ENCODE data around the gene LRRC72.
"Not testable (repeated sequence)": the region's sequence is repeated elsewhere in the genome, so short reads cannot be mapped to it uniquely, and the experiment has no call there.

LRRC72 gene

DNA sequence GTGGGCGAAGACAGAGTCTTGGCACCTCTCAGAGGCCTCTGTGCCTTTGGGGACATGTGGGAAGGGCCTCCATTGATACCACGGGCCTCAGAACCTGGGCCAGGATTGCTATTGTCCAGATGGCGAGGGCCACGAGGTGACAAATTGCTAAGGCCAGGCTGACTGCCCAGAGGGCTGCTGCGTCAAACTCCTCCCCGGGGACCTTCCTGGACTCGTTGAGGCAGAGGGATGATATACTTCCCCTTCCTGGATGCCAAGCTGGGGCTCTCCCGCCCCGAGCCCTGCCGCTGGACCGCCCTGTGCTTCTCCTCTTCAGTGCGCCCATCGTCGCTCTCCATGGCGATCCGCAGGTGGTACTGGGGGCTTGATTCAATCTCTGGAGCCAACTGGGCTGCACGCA, 58.9 kb downstream of the LRRC72 start:
- DNase-seq, result no peak

DNA sequence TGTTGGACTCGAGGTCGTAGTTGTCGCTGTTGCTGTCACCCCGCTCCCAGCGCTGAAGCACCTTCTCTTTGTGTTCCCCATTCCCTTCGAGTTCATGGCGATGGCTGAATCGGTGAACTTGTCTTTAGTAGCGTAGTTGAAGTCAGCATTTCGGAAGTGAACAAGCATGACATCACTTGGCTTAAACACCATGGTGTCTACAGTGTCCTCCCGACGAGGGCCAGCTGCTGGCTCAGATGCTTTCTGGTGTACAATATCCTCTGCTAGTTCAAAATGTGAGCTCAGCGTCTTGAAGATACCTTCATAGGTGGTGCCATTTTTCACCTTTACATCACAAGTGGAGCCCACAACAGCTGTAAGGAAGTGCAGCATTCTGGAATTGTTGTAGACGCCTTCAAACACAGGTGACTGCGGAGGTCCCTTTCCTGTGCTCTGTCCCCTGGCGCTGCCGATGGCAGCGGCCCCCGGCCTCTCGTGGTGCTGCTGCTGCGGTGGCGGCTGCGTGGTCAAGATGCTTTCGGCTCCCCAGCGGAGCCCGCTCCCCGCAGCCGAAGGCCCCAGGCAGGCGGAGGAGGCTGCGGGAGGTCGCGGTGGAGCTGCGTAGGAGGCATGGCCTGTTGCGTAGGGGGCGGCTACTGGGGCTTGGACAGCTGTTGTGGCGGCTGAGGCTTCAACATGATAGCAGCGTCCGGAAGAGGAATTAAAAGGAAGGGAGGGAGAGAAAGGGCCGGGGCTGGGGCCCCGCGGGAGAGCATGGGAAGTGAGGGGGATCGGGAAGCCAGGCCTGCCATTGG, 59.7 kb downstream of the LRRC72 start:
- DNase-seq, result no peak

DNA sequence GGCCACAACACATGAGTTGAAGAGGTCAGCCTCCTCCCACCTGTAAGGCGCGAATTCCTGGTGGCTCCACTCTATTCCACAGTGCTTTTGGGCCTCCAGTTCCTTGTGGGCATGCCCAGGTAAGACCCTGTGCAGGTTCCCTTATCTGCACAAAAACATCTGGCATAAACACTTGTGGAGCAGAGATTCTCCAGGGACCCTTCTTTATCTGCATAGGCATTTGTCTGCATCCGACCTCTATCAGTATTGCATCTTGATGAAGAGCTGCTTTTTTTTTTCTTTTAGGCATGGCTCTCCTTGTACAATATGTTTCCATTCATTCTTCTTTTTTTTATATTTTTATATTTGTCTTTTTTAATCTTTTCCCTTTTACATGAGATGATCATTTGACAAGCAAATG, 60.5 kb downstream of the LRRC72 start:
- no peak for DNase-seq

DNA sequence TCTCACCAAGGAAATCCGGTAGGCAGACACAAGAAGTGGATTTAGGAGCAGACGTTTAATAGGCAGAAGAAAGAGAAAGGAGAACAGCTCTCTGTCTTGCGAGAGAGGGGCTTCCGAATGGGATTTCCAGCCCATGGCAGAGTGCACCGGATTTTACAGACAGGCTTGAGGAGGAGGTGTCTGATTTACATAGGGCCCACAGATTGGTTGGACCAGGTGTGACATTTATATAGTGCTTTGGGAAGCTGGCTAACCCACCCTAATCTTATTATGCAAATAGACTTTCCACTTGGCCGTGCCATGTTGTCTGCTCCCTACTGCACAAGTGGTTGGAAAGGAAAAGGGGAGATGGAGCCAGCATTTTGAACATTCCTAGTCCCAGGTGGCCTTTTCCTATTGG, 61.2 kb downstream of the LRRC72 start:
- DNase-seq, result no peak

DNA sequence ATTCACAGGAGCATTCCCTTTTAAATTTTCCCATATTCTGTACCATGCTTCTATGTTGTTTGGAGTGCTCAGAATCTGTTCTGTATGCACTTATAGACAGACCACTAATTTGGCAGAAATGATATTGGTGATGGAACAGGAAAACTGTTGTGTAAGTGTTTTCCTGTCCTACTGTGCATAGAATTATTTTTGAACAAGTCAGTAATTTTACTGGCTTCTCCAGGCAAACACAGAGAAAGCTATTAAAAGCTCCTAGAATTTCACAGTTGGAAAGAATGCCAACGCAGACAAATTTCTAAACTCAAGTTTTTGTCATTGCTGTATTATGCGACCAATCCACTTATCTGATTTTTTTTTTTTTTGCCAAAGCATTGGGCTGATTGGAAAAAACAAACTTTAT, 63.3 kb downstream of the LRRC72 start:
- DNase-seq, result no peak

DNA sequence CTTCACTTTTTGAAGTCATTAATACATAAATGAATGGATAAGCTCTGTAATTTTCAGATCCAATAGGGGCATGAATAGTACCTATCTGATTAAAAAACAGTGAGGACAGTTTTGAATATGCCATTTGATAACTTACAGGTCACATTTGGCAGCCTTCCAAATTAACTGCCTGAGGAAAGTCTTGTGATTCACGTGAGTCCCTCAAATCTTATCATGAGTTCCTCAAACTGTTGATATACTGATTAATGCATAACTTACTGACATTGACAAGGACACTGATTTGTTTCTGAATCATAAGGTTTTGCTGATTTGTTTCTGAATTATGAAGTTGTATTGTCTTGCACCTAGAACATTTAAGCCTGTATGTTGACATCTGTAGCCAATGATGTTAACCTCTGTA, 63.8 kb downstream of the LRRC72 start:
- DNase-seq, result no peak

DNA sequence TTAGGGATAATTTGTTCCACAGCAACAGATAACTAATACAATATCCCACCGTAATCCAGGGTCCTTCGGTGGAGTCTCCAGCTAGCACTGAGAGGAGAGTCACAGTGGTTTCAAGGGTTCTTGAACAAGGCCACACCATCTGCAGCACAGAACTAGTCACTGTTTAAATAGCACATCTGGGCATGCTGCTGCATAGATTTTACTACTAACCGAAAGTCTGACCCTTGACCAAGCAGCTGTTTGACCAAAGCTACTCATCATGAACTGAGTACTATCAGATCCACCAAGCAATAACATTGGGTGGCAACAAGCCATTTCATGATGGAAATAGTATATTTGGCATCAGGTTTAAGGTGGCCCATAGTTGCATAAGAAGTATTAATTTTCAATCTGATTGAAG, 65.8 kb downstream of the LRRC72 start:
- no peak for DNase-seq

DNA sequence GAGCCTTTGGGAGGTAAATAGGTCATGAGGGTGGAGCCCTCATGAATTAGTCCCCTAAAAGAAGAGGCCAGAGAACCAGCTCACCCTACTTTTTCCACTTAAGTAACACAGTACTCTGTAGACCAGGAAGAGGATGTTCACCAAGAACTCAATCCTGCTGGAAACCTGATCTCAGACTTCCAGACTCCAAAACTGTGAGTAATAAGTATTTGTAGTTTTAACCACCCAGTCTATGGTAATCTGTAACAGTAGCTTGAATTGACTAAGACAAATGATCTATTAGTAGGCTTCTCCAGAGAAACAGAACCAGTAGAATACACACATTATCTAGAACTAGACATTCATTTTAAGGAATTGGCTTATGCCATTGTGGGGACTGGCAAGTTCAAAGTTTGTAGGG, 67.4 kb downstream of the LRRC72 start:
- no peak for DNase-seq

DNA sequence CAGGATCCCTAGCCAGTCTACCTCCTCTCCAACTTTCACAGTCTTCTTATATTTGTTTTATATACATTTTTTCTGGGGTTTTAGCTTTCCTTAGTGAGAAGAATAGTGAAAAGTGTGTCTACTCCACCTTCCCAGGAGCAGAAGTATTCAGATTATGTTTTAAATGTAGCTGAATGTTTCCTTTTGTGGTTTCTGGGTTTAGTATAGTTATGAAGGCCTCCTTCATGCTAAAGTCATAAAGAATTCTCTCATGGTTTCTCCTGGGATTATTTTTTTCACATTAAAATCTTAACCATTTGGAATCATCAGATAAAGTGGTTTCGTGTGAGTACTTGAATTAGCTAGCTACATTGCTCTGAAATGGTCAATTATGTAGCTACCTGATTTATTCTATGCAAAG, 68.1 kb downstream of the LRRC72 start:
- DNase-seq, result no peak

DNA sequence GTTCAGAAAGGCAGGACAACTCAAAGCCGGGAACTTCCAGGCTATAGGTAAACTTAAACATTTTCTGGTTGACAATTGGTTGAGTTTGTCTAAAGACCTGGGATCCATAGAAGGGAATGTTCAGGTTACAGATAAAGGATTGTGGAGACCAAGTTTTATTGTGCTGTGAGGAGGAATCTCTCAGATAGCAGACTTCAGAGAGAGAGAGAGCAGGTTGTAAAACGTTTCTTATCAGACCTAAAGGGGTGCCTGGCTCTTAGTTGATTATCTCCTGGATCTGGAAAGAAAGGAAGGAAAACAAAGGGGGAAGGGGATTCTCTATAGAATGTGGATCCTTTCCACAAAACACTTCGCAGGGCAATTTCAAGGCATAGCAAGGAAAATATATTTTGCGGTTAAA, 69.0 kb downstream of the LRRC72 start:
- not testable (repeated sequence) for DNase-seq

DNA sequence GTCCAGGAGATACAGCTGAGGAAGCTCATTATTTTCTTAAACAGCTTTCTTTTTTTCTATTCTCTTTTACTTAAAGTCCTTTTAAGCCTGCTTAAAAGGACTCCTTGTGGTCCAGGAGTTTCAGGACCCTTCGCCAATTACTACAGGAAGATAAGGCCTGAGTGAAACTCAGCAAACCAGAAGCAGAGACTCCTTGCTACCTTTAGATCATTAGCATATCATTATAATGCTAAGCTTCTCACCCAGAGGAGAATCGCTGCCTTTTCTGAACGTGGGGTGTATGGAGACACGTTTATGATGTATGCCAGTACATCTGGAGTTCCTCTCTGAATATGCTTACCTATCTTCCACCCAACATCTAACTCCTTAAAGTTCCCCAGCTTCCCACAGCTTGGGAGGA, 71.4 kb downstream of the LRRC72 start:
- DNase-seq, result no peak

DNA sequence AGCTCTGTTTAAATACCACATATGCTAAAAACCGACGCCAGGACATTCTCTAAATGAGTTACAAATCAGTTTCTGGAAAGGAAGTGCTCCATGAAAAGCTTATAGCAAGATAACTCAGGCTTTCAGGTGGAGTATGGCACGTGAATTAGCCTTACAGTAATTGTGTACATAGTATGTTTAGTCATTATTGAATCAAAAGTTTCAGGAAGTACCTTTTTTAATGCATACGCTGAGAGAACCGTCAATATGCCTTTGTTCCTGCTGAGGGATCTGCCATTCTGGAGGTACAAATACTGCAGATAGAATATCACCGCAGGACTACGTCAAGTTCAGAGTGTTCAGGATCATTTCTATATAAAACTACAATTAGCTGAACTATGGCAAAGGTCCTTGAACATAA, 73.2 kb downstream of the LRRC72 start:
- DNase-seq, result no peak

DNA sequence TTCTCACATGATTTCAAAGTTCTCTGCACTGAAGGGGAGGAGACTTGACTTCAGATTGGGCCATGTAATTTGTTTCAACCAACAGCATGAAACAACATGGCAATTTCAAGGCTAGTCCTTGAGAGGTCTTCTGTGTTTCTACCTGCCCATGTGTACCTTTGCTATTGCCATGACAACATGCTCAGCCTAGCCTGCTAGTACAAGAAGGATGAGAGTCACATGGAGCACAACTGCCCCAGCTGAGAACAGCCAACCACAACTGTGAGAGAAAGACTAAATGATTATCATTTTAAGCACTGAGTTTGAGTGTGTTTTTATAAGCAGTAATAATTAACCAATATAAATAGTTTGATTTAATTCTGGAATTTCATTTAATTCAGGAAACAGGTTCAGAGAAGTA, 77.0 kb downstream of the LRRC72 start:
- DNase-seq, result no peak

DNA sequence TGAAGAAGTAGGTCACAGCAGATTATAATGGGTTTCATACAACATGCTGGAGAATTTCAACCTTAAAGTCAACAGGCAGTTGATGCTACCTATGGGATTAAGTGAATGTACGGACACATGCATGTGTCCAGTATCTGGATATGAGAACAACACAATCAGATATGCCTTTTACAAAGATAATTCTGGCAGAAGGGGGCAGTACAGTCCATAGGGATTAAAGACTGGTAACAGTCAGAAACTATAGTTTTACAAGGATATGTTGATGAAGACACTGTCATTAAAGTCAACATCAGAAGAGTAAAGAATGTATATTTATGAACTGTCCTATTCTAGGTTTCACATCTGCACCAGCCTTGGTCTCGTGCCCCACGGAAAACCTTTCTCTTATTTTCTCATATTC, 77.4 kb downstream of the LRRC72 start:
- DNase-seq, result no peak

DNA sequence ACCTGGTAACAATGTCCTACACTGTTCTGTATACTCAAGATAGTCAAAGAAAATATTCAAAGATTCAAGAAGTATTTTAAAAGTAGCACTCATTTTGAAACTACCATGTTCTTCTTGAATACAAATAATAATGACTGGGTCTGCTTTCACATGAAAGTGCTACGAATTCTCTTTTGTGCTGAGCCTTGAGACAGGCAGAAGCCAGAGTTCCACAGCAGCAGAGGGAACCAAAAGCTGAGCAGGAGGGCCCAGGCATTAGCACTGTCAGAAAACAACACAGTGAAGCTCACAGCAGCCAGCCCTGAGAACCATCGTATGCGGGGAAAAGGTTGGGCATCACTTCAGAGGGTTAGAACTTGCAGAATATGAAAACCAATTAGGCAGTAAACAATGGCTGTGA, 80.1 kb downstream of the LRRC72 start:
- no peak for DNase-seq

DNA sequence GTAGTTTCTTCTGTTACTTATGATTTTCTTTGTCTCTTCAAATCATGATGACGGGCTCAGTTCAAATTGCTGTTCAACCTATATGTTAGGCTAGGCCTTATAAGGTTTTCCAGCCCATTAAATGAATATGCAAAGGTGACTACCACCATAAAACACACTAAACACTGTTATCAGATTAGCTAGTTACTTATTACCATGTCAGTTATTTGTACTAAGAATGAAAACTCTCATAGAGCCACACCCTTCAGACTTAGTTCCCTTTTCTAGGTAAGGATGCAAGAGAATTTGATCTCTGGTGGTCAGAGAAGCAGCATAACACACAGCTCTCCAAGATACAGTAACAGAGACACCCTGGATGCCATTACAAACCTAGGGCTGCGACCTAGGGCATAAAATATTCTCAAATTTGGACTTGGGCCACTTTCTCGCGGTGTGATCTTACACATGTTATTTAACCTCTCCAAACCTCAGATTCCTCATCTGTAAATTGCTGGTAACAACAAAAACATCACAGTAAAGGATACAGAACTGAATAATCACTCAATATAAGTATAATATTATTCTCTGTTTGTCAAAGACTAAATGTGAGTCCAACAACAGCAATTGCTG, 83.3 kb downstream of the LRRC72 start:
- DNase-seq, result no peak

DNA sequence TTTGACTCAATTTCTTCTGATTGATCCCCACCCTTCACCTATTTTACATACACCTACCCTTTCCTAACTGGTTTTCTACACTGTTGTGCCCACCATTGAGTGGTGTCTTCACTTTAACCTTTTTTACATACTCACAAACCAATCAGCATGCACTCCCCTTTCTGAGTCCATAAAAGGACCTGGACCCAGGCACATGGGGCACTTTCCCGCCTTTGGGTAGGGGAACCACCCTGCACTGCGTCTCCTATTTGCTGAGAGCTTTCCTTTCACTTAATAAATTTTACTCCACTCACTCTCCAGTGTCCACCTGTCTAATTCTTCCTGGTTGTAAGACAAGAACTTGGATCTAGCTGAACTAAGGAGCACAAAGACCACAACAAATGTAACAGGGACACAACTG, 85.1 kb downstream of the LRRC72 start:
- DNase-seq, result no peak

DNA sequence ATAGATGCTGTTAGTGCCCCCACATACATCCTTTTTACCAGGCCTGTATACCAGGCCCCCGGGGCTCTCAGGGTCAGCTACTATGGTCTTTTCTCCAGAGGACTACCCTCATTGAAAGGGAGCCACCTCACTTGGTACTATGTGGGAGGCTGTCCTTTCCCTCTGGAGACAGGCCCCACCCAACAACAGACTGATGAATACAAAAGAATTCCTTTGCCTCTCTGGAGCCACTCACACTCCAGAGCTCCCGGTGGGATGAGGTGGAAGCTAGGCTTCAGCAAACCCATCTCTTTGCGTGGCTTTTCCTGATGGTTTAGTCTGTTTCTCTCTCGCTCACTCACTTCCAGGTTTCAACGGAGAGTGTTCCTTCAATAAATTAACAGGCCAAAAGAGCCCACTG, 88.6 kb downstream of the LRRC72 start:
- no peak for DNase-seq

DNA sequence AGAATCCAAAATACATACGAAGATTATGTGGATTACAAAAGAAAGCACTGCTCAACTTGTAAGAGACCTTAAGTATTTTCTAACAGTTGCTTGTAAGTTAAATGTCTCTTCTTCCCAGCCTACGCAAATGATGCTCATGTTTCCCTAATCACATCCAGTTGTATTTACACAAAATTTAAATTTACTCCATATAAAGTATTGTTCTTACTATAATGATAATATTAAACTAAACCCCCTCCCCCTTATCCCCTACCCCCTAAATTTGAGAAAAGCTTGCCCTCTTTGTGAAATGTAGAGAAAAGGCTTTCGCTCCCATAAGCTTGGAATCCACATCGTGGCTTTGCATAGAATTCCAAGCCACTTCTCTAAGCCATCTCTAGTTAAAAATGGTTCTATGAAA, 89.5 kb downstream of the LRRC72 start:
- DNase-seq, result no peak

DNA sequence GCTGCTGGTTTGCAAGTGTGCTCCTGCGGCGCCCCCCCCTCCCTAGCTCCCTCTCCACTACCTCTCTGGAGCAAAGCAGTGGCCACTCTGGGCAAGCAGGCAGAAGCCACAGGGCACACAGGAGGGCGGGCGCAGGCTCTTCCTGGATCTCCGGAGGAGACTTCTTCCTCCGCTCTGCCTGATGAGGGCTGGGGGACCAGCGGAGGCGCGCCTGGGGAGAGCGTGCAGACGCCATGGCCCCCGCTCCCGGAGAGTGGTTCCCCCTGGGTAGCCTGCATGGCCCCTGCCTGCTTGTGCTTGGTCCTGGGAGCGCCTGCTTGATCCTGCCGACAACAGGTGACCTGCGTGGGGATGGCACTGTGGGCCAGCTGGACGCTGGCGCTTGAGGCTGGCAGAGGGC, 89.9 kb downstream of the LRRC72 start:
- DNase-seq, result no peak

DNA sequence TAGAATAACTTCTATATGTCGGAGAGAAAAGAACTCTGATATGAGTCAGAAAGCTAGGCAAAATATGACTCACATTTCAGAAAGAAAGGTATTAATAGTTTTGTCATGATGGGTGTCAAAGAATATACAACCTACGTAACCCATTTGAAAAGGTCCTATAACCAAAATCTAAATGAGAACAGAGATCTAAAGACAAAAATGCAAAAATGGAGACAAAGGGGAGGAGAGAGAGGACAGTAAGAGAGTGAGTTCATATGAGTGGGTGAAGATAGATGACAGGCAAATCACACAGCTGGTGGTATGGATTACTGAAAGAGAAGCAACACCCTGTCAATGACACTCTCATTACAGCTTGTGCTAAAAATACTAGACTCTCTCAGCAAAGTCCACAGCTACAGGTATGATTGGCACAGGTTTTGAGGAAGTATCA, 93.4 kb downstream of the LRRC72 start:
- no peak for DNase-seq

DNA sequence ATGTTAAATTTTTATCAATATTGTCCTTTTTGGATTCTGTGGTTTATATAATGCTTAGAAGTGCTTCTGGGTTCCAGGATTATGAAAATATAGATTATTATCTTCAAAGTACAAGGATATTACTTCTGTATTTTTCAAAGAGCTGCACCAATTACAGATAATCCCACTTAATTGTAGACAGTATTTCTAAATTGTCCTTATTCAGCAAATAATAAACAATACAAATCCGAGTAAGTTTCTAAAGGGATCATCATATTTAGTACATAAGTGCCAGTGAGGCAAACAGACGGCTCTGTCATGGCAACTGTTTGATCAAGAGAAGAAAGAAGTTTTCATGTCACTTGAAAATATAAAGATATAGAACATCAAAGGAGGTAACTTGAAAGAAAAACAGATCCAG, 99.8 kb downstream of the LRRC72 start:
- DNase-seq, result no peak

DNA sequence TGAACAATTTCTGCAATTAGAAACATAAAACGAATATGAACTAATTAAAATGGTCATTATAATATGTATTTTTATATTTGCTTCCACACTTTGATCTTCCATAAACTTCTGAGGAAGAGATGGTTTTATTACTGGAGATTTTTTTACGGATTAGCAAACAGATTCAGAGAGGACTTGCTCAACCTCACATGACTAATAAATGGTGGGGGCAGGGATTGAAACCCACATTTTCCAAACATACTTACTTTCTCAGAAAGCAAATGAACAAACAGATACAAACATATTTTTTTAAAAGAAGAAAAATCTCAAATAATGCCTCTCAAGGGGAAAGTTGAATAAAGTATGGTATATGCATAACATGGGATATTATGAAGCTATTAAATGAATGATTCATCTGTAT, 100.6 kb downstream of the LRRC72 start:
- DNase-seq, result no peak

DNA sequence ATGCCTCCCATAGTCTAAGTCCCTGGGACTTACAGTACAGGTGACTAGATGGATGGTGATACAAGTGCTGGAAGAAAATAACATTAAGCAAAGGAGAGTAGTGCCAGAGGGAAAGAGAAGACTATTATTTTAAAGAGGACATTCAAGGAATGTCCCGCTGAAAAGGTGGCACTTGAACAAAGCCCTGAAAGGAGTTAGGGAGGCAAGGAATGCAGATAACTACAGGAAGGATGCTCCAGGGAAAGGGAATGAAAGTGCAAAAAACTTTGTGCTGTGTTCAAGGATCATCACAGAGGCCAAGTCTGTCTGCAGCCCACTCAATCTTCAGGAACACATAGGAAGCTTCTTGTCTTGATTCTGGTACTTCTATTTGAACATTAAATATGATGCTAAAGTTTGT, 104.0 kb downstream of the LRRC72 start:
- DNase-seq, result no peak

Measured in CD4-positive, alpha-beta T cell treated with Interleukin-6 for 4 hours (primary cell).